Activated T-cell treated with anti-CD3 and anti-CD28 coated beads for 4 hours (primary cell): ENCODE measurements around the gene DAAM1.

ENCODE experiments used
- DNase-seq: peaks from one replicate; pipeline ENCODE4 v3.0.0-alpha.2; 2020

Gene DAAM1

DNA sequence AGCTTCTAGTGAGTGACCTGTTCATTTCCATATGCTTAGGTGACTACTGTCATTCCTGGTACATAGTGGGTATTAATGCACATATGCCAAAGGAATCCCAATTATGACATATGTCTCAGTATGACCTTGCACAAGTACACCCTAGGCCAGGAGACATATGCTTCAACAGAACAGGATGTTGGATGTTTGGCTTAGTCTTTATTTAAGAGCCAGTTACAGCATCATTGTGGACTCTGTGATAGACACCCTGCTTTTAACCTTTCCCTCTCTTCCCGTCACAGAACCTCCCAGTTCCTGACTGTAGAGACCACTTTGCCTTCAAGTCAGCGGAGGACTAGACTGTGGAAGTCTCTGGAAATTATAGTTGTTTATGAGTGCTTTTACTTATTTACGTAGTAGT lies 72.9 kb downstream of the DAAM1 start:
- DNase-seq, result no peak

DNA sequence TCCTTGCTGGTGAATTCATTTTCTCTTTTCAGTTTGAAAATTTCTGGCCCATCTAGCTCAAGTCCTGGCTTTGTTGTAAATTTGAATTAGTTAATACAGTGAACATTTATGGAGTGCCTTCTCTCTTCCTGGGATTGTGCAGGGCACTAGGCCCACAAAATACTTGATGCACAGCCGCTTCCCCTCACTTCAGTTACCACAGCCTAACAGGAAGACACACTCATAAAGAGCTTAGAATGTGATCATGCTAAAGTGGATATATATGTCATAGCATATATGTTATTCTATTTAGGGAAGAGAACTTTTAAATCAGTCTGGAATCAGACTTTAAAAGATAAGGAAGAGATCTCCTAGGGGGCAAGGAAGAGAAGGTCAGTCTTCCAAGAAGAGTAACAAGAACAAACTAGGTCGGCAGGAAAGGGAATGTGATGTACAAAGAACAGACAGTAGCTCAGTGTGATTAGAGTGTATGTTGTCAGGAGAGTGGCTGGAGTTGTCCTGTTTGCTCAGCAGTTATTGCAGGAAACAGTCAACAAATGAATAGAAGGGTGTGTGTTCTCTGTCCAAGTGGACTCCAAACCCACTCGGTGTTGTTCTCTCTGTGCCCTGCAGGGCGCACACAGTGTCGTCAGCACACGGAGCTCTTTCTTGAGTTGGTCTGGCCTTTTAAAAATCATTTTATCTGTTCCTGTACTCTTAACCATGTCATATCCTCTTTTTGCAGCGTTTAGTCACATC lies 74.4 kb downstream of the DAAM1 start:
- DNase-seq, result no peak

DNA sequence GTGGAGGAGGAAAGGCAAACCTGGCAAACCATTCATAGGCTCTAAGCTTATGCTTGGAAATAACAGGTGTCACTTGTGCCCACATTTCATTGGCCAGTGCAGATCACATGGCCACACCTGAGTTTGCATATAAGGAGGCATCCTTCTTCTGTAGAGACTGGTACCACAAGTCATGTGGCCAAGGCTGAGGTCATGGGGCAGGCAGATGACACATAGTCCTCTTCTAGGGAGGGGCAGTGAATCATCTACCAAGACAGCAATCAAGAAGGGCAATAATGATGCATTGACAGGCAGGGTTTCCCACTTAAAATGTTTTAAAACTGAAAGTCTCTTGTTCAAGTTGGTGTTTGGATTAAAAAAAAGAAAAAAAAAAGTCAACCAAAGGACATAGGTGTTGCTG lies 77.3 kb downstream of the DAAM1 start:
- no peak for DNase-seq

DNA sequence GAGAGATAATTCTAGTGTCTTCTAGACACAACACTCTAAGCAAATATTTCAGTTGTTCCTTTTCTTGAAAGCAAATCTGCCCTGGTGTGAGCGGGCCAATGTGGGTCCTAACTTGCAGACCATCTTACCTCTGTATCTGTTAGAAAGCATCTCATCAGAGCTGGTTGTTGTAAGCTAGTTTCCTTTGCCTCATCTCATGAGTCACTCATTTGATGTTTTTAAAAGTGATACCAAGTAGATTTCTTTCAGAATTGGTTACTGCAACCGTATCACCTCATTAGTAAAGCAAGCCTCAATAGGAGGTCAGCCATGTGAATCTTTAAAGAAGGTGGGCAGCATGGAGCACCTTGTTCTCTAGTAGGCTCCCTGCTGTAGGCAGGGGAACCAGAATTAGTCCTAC lies 78.6 kb downstream of the DAAM1 start:
- no peak for DNase-seq

DNA sequence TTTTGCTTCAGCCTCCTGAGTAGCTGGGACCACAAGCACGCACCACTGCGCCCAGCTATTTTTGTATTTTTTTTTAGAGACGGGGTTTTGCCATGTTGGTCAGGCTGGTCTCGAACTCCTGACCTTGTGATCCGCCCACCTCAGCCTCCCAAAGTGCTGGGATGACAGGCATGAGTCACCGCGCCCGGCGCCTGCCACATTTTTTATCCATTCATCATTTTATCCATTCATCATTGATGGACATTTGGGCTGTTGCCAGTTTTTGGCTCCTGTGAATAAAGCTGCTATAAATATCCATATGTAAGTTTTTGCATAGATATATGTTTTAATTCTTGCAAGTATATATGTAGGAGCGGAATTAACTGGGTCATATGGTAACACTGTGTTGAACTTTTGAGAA lies 79.5 kb downstream of the DAAM1 start:
- DNase-seq, result no peak

DNA sequence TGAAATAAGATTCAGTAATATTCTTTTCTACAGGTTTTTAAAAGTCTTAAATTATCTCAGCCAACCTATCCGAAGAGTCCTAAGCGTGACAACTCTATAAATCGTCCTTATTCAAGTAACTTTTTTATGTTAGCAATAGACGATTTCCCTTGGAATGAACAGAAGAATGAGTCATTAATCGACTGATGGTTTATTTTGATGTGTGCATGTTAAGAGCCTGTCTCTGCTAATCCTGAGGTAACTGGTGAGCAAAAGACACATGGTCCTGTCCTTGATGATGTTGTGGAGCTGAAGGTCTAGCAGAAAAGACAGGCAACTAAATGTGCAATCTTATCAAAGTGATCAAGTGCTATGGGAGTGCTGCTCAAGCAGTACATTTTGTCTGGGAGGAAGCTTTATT lies 80.4 kb downstream of the DAAM1 start:
- no peak for DNase-seq

DNA sequence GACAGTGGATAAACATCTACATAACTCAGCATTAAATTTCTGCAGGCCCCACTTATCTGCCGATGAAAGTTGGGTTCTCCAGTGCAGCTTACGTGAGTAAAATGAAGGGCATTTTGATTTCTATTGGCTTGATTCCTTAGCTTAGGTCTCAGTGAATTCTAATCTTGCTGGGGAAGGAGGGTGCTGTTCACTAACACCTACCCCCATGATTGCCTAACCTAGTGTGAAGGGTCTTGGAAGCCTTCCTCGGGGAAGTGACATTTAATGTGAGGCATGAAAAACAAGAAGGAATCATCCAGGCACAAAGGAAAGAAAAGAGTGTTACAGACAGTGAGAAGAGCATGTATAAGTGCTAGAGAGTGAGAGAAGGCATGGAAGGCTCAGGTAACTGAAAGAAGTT lies 81.0 kb downstream of the DAAM1 start:
- DNase-seq, result no peak

DNA sequence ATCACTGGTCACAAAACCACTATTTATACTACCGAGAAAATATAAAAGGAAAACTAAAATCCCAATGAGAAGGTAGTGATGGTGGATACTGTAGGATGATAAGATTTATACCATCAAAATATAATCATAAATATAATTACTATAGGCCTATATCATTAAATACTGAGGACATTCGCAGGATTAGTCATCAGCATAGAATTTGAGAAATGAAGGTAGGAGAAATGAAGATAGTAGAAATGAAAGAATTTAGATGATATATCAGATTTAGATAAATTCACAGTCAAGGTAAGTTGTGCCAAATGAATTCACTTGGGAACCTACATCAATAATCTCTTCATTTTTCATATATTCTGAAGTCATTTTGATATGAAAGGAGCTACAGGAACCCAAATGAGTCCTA lies 82.8 kb downstream of the DAAM1 start:
- DNase-seq, result no peak

DNA sequence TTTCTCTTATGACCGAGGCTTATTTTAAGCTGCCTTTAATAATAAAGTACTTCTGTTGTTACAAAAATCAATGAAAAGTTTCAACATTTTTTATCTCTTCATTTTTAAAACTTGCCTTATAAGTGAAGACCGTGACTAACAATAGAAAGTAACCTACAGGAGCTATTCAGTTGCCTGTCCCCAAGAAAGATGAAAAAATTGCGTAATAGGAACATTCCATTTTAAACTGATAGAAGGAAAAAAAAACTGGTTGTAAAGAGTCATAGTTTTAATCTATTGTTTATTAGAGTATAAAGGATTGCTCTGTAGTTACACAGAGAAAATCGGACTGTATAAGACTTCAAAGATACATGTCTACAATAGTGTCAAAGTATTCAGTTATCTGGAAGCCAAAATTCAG lies 83.3 kb downstream of the DAAM1 start:
- DNase-seq, result no peak

DNA sequence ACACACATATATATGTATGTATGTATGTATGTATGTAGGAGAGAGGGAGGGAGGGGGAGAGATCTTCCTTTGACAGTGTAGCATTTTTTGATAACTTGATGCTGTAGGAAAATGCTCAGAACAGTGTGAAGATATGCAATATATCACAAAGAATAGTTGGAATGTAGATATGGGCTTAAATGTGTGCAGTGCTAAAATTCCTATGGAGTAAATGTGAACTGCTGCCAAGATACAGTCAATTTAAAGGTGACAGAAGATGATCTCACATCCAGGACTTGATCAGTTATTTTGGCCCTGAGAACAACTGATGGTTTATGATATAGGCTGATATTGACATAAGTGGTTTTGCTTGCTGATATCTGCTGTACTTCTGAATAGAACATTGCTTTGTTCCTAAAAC lies 84.2 kb downstream of the DAAM1 start:
- no peak for DNase-seq

DNA sequence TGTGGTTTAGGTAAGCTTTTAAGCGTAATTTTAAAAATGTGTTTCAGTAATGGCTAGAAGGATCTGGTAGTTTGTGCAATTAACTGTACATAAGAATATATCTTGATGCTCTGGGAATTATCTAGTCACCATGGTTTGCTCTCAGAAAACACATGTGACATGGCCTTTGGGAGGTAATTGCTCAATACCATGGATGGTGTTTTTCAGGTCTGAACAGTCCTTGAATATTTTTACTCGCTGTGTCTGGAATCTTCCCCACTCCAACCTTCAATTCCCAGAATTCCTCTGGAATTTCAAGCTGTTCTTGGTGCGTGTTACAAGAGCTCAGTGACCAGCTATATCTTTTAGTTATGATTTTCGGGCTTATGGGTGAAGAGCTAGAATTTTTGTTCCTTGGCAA lies 85.3 kb downstream of the DAAM1 start:
- no peak for DNase-seq

DNA sequence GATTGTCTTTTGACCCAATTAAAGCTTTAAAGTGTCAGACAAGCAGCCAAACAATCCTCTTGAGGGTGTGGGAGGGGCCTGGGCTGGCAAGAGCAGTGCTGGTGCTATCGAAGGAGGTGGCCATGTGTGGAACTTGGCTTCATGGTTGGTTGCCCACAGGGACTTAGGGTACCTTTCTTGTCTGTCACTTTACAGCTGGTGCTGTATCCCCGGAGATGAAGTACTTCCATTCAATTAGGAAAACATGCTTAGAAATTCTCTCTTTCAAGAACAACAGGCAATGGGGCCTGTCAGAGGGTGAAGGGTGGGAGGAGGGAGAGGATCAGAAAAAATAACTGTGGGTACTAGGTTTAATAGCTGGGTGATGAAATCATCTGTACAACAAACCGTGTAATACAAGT lies 86.5 kb downstream of the DAAM1 start:
- DNase-seq, result no peak

DNA sequence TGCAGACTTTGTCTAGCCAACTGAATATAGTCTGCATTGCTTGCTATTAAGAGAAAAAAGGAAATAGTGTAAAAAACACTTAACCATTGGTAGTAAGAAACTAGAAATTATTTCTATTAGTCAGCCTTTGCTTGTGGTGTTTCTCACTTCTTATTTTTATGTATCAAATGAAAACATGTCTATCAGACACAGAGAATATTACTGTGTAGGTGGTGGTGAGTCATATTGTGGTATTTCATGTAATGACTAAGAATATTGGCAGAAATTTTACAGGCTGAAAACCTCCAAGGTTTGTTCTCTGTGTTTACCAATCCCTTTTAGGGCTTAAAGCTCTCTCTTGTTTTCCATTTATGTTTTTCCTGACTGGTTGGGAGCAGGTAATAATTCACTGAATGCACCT lies 87.2 kb downstream of the DAAM1 start:
- DNase-seq, result no peak

DNA sequence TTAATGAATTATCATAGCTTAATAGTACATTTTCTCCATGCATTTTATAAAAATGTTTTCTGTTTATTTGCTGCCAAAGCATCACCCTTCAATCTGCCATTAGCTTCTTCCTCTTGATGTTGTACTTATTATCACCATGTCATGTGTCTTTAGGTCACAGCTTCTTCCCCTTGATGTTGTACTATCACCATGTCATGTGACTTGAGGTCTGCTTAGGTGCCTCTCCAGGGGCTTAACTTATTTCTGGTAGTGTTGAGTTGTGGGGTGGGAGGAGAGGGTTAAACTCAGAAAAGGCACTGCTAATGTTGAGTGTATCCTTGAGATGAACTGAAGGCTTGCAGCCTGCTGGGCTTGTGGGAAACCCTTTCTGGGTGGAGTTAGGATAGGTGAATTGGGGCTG lies 87.8 kb downstream of the DAAM1 start:
- DNase-seq, result no peak

DNA sequence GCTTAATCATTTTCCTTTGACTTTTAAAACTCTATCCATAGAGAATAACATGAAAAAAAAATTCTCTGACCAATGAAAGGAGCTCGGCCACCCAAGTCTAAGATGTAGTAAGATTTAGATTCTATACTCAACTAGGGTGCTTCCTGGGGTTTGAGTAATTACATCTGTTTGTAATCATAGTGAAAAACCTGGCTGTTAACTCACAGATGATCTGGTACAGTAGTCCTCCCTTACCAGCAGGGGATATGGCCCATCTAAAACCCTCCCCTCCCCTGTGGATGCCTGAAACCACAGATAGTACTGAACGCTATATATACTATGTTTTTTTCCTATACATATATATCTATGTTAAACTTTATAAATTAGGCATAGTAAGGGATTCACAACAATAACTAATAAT lies 89.2 kb downstream of the DAAM1 start:
- DNase-seq, result no peak

DNA sequence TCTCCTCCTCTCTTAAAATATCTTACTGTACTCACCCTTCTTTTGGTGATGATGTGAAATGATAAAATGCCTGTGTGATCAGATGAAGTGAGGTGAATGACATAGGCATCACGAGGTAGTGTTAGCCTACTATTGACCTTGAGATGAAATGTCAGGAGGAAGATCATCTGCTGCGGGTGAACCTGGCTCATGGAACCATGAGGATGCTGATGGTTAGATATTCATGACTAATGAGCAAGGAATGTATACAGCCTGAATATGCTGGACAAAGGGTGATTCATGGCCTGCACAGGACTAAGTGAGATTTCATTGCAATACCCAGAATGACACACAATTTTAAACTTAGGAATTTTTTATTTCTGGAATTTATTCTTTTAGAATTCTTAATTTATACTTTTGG lies 89.6 kb downstream of the DAAM1 start:
- no peak for DNase-seq

DNA sequence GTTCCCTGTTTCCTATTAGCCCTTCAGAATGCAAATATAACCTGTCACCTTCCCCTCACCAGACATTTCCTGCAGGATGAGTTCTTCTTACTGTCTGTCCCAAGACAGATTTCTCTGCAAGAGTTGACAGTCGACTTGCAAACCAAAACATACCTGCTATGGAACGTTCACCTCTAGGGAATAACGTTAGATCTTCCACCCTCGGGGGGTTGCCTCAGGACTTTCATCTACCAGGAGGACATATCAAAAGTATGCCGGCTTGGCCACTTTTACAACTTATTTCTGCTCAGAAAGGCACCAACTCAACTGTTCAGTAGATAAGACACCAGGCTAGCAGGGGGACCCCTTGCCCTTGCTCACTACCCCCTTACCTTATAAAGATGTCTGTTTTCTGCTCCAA lies 92.5 kb downstream of the DAAM1 start:
- DNase-seq, result no peak

DNA sequence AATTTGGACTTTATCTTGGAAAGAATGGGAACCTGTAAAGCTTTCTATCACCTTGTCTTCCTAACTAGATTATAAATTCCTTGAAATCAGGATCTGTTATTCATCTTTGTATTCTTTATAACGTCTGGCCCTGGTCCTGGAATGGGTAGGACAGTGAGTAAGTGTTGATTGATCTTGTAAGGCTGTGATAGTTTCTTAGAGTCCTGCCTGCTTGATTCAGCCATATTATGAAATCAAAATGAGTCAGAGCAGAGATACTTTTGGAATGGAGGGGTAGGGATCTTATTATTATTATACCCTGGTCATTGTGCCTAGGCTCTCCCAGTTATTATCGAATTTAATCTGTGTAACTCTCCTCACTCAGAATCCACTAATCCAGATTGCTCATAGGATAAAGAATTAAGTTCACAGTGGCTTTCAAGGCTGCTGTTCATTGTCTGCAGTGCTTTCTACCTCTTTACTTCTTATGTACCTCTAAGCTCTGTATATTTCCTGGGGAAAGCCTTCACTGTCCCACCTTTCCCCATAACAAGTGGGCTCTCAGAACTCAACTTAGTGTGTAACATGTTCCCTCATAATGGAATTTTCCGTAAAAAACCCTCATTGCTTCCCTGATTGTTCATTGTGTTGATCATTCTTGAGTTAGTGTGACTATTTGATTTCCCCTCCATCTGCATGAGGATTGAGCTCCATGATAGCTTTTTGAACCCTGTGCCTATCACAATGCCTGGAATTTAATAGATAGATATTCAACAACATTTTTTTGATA lies 93.3 kb downstream of the DAAM1 start:
- DNase-seq, result no peak

DNA sequence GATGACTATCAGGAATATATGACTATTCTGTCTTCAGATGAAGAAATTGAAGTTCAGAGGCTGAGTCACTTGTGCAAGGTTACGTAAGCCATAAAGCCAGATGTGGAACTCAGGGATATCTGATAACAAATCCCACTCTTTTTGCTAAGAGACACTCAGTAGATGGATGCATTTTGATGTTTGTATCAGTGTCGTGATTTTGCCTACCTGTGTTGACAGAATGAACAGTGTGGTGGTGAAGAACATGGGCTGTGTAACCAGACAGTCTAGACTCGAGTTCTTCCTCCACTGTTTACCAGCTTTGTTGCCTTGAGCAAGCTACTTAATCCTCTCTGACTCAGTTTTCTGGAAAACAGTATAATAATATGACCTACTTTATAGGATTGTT lies 93.9 kb downstream of the DAAM1 start:
- DNase-seq, result no peak

DNA sequence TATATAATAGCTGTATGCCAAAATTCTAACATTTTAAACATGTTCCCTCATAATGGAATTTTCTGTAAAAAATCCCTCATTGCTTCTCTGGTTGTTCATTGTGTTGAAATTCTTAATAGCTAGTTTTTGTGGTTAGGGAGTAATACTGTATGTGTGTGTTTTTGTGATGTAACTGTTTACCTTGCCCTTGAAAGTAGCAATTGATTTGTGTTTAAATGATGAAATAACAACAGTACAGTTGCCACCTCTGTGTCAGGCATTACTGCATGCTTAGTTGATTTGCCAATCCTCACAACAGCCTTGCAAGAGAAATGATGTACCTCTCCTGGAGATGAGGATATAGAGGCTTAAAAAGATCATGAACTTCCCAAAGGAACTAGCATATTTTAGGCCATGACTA lies 94.9 kb downstream of the DAAM1 start:
- DNase-seq, result no peak

DNA sequence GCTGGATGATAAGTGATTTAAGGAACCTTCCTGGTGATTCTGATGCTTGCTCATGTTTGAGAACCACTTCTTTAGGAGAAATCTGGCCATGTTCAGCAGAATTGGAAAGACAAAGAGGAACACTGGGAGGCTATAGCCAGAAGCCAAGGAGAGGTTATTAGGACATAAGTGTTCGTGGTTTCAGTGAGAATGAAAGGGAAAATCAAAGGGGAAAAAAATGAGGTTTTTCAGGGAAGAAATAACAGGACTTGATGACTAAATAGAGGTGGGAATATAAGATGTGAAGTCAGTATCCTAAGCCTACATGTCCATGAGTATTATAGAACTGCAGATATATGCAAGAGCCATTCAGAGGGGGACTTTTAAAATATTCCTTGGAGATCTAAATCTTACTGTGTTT lies 95.6 kb downstream of the DAAM1 start:
- DNase-seq, result no peak

DNA sequence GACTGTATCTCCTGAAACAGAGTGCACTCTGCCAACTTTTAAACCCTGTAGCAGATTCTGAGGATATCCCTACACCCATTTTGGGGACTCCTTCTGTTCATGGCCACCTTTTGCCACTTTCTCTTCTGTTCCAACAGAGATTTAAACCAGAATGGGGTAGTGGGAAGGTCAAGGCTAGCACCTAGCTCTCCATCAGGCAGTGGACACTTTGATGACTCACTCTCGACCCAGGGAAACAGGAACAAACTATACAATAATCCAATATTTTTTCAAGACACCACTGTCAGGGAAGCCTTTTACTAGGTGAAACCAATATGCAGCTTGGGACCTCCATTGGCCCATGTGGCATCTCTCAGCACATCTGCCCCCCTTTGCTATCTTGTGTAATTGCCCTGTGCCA lies 103.6 kb downstream of the DAAM1 start:
- no peak for DNase-seq

DNA sequence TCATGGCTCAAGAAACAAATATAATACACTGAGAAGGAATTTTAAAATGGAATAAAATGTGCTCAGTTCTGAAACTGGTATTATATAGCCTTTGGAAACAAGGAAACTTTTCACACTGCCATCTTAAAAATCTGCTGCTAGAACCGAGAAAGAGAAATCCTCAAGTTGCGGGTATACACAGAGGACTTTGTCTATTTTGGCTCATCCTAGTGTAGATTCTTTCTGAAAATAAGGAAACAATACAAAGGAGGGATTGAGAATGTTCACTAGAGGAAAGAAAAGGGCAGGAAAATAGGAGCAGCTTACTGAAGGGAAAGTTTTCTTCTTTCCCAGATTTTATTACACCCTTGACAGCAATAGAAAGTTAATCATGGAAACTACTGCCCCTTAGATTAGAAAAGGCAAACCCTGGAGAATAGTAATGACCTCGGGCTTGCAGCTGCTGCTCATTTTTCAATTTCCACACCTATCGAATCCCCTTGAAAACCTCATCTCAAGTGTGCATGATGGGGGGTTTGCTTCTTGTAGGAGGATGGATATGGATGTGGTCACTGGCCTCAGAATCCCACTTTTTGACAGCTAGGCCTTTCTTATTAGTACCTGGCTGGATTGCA lies 104.6 kb downstream of the DAAM1 start:
- DNase-seq, result no peak

DNA sequence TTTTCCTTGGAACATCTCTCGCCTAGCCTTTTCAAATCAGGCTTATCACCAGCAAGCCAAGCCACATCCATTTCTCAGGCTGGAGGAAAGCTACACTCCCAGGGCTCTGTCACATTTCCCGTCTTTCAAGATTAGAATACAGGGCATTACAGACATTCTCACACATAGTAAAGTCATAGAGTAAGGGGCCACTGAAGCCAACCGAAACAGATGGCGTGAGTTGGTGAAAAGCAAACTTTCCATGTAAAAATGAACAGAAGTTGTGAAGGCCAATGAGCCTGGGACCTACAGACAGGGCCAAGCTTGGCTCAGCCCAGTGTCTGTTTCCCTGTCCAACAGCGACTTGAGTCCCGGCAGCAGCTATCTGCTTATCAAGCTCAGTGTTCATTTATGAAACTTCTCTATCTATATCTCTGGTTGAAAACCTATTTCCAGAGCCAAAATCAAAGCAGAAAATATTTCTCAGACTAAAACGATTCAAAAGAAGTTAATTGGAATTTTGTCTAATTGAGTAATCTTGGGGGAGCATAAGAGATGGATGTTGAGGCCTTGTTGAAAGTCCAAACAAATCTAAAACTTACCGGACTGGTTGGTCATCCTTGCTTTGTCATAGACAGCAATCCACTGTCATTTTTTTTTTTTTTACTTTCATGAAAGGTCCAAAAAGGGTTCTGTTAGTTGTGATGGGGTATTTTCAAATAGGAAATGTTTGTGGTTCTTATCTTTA lies 105.6 kb downstream of the DAAM1 start:
- DNase-seq, result no peak
